Right lung (tissue), 5 donors: ENCODE measurements around the gene NELFA. TPM values are rescaled to one million over a fixed set of nuclear protein-coding genes. Genes with fewer than 3 reads are reported as not detected.

ENCODE experiments used
- DNase-seq, 2 donors: peaks; one replicate each; pipeline ENCODE4 v3.0.0-alpha.2; 2013
- polyA plus RNA-seq, 5 donors: library from polyadenylated mRNA; unstranded; fragments of 120-200 nt; gene quantifications; one replicate each; pipeline versions ENCODE4 v1.2.1 to v1.2.3, GENCODE V29; 2013; ENCODE audit warnings: inconsistent platforms in 1 of 5, low replicate concordance in 1 of 5; ENCODE audit not compliant: insufficient read length in 5 of 5, insufficient read depth in 1 of 5

NELFA gene
- polyA plus RNA-seq, 5 donors, result 24.6 to 42.7 (median 33.8) TPM

GRCh38 chr4:1939664-1940509 is 68.9 kb downstream of the NELFA start:
- no peak for DNase-seq

- DNase-seq, result no peak
Measured at GRCh38 chr4:1938027-1938426, 70.7 kb downstream of the NELFA start.

DNA sequence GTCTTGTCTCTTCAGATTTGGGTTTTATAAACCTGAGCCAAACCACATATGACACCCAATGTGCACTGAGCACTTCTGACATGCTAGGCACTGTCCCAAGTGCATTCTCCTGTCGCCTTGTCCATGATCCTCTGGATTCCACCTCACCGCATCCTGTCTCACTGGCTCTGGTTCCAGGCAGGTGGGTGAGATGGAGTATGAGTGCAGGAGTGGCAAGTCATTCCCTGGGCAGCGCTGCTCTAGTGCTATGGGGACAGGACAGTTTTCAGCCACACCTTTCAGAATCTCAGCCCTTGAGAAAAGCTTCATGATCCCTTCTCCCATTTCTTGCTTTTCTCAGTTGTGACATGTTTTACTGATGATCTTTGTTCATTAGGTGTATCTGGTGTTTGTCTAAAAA is 71.2 kb downstream of the NELFA start:
- no peak for DNase-seq

- DNase-seq, result no peak
Measured at GRCh38 chr4:1933700-1934099, 75.1 kb downstream of the NELFA start.

DNA sequence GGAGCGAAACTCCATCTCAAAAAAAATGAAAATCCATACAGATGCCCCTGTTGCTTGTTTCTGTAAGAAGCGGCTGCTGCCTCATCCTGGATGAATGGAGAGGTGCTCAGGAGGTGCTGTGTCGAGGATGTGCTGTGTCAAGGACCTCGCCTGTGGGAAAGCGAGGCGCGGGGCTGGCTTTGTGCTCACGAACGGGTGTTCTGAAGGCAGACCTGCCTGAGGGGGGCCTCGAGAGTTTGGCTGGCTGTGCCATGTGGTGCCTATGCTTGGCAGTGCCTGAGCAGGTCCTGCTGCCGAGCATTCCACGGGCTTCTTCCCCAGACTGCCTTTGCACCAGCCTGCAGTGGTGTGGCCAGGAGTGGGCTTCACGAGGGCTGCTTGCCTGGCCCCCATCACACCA is 76.0 kb downstream of the NELFA start:
- DNase-seq, result no peak

Other genes with a start within 250 kb of the NELFA start
- gene FGFR3, start 215.7 kb downstream of the NELFA start, polyA plus RNA-seq, result 100 to 1,000 TPM in 3 of 5 donors, 10 to 100 TPM in 2; 66.2 to 154 (median 117) TPM
- 10 to 100 TPM; 13.9 to 27.4 (median 21.6) TPM for gene LETM1, start 152.8 kb downstream of the NELFA start, polyA plus RNA-seq
- 10 to 100 TPM; 56.4 to 96.7 (median 78.2) TPM for gene NSD2, start 137.6 kb downstream of the NELFA start, polyA plus RNA-seq
- 1 to 10 TPM; 2.8 to 7.7 (median 4.1) TPM for gene NAT8L, start 50.4 kb upstream of the NELFA start, polyA plus RNA-seq
- 10 to 100 TPM; 17.9 to 27.4 (median 25.0) TPM for gene HAUS3, start 233.1 kb upstream of the NELFA start, polyA plus RNA-seq
- gene POLN, start 233.1 kb upstream of the NELFA start, polyA plus RNA-seq, result 1 to 10 TPM; 3.0 to 4.6 (median 3.7) TPM